SK-N-SH (cell line): ENCODE results near the gene MAP4K5.

Source experiments
- CHD2 ChIP-seq: fragments of 150-350 bp; IDR thresholded peaks from 2 replicates; pipeline ENCODE4 v1.6.1; 2018; ENCODE audit warnings: low read length; ENCODE audit not compliant: partially characterized antibody
- EP300 ChIP-seq, 2 experiments: IDR thresholded peaks; 2 replicates each; pipeline versions ENCODE4 v1.4.0 to v1.6.1; 2012; ENCODE audit warnings: borderline replicate concordance in 1 of 2, low read depth in 1 of 2, low read length in 1 of 2
- FOXJ3 ChIP-seq: sonication (generic); formaldehyde crosslinking; IDR thresholded peaks from 2 replicates; pipeline ENCODE4 v1.5.1; 2020; ENCODE audit warnings: mild to moderate bottlenecking, missing genetic modification reagents
- MXI1 ChIP-seq: IDR thresholded peaks from 2 replicates; pipeline ENCODE4 v1.6.1; 2012; ENCODE audit warnings: mild to moderate bottlenecking, low read depth, low read length, improper control_type of control experiment
- RCOR1 ChIP-seq: fragments of 150-350 bp; IDR thresholded peaks from 2 replicates; pipeline ENCODE4 v1.6.1; 2017; ENCODE audit warnings: antibody characterized with exemption, low read length
- RXRA ChIP-seq: IDR thresholded peaks from 2 replicates; pipeline ENCODE4 v1.4.0; 2012; ENCODE audit warnings: low read depth, mild to moderate bottlenecking, borderline replicate concordance
- TAF1 ChIP-seq: IDR thresholded peaks from 2 replicates; pipeline ENCODE4 v1.6.1; 2012; ENCODE audit warnings: low read depth, mild to moderate bottlenecking, low read length, moderate library complexity, borderline replicate concordance
- TCF12 ChIP-seq: IDR thresholded peaks from 2 replicates; pipeline ENCODE4 v1.4.0; 2012
- YY1 ChIP-seq: IDR thresholded peaks from 2 replicates; pipeline ENCODE4 v1.4.0; 2012; ENCODE audit warnings: low read depth, mild to moderate bottlenecking
- TF ChIP-seq, protein P1 (sequence below): fragments of 200-600 bp; sonication (generic); IDR thresholded peaks from 2 replicates; pipeline ENCODE4 v1.6.1; 2017; ENCODE audit warnings: antibody characterized with exemption, mild to moderate bottlenecking, moderate library complexity
- TF ChIP-seq, protein P2 (sequence below): IDR thresholded peaks from 2 replicates; pipeline ENCODE4 v1.4.0; 2012; ENCODE audit warnings: low read depth
- TF ChIP-seq, protein P3 (sequence below): IDR thresholded peaks from 2 replicates; pipeline ENCODE4 v1.6.1; 2012; ENCODE audit warnings: mild to moderate bottlenecking, low read depth, low read length, moderate library complexity
- TF ChIP-seq, protein P4 (sequence below): IDR thresholded peaks from 2 replicates; pipeline ENCODE4 v1.4.0; 2012; ENCODE audit warnings: low read depth, borderline replicate concordance

DNA sequence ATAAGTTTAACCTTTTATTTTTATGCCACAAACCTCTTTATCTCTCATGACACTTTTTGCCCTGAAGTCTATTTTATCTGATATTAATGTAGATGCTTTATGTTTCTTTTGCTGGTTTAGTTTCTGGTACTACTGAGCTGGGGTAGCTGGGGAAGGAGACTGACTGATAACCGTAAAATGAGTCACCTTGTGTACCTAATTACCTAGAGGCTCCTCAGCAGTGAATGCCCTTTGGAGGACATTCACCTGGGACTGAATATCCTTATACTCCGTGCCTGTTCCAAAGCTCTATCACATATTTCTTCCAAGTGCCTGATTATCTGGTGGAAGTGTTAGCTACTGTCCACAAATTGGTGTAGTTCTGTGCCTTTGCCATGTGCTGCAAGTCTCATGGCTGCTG, 41.5 kb upstream of the MAP4K5 start:
- TF ChIP-seq RCOR1 (no peak), TCF12 (no peak), EP300 (IDR thresholded peaks at IDR 0.05; ENCODE audit: borderline replicate concordance in 1 of 2, low read depth in 1 of 2, low read length in 1 of 2) (no peak), FOXJ3 (CRISPR knock-in tag) (no peak), RXRA (no peak), TAF1 (no peak), CHD2 (no peak), YY1 (no peak), MXI1 (no peak)
- TF ChIP-seq, protein P1, sequence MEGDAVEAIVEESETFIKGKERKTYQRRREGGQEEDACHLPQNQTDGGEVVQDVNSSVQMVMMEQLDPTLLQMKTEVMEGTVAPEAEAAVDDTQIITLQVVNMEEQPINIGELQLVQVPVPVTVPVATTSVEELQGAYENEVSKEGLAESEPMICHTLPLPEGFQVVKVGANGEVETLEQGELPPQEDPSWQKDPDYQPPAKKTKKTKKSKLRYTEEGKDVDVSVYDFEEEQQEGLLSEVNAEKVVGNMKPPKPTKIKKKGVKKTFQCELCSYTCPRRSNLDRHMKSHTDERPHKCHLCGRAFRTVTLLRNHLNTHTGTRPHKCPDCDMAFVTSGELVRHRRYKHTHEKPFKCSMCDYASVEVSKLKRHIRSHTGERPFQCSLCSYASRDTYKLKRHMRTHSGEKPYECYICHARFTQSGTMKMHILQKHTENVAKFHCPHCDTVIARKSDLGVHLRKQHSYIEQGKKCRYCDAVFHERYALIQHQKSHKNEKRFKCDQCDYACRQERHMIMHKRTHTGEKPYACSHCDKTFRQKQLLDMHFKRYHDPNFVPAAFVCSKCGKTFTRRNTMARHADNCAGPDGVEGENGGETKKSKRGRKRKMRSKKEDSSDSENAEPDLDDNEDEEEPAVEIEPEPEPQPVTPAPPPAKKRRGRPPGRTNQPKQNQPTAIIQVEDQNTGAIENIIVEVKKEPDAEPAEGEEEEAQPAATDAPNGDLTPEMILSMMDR = no peak
- TF ChIP-seq, protein P2, sequence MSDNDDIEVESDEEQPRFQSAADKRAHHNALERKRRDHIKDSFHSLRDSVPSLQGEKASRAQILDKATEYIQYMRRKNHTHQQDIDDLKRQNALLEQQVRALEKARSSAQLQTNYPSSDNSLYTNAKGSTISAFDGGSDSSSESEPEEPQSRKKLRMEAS = no peak
- TF ChIP-seq, protein P3, sequence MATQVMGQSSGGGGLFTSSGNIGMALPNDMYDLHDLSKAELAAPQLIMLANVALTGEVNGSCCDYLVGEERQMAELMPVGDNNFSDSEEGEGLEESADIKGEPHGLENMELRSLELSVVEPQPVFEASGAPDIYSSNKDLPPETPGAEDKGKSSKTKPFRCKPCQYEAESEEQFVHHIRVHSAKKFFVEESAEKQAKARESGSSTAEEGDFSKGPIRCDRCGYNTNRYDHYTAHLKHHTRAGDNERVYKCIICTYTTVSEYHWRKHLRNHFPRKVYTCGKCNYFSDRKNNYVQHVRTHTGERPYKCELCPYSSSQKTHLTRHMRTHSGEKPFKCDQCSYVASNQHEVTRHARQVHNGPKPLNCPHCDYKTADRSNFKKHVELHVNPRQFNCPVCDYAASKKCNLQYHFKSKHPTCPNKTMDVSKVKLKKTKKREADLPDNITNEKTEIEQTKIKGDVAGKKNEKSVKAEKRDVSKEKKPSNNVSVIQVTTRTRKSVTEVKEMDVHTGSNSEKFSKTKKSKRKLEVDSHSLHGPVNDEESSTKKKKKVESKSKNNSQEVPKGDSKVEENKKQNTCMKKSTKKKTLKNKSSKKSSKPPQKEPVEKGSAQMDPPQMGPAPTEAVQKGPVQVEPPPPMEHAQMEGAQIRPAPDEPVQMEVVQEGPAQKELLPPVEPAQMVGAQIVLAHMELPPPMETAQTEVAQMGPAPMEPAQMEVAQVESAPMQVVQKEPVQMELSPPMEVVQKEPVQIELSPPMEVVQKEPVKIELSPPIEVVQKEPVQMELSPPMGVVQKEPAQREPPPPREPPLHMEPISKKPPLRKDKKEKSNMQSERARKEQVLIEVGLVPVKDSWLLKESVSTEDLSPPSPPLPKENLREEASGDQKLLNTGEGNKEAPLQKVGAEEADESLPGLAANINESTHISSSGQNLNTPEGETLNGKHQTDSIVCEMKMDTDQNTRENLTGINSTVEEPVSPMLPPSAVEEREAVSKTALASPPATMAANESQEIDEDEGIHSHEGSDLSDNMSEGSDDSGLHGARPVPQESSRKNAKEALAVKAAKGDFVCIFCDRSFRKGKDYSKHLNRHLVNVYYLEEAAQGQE = no peak
- TF ChIP-seq, protein P4, sequence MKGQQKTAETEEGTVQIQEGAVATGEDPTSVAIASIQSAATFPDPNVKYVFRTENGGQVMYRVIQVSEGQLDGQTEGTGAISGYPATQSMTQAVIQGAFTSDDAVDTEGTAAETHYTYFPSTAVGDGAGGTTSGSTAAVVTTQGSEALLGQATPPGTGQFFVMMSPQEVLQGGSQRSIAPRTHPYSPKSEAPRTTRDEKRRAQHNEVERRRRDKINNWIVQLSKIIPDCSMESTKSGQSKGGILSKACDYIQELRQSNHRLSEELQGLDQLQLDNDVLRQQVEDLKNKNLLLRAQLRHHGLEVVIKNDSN = no peak
